Gastrocnemius medialis (tissue), 4 donors: Measurements from ENCODE around the gene RANBP3L. TPM values are rescaled to one million over a fixed set of nuclear protein-coding genes. Genes with fewer than 3 reads are reported as not detected.
A peak's percentile ranks its signal among the peaks of the same experiment; 100 is the strongest.
"Not testable (repeated sequence)": the region's sequence is repeated elsewhere in the genome, so short reads cannot be mapped to it uniquely, and the experiment has no call there.

ENCODE experiments used
- ATAC-seq, 2 donors: fragments of 150-250 bp; one replicate each; pipeline ENCODE4 v1.9.1; 2016
- DNase-seq, 2 donors: peaks; one replicate each; pipeline ENCODE4 v3.0.0-alpha.2; 2019
- H3K27ac ChIP-seq, 4 donors: fragments of 200-600 bp; sonication (generic); 1 replicate in 1 of 4; 2 replicates in 3 of 4; pipeline ENCODE4 v1.5.1; 2016 to 2018; ENCODE audit warnings: mild to moderate bottlenecking in 2 of 4, moderate library complexity in 1 of 4
- H3K27me3 ChIP-seq, 3 donors: fragments of 200-600 bp; sonication (generic) in 2 of 3; 1 replicate in 1 of 3; 2 replicates in 2 of 3; pipeline versions ENCODE4 v1.5.1 to v1.6.0; 2016 to 2019; ENCODE audit warnings: mild to moderate bottlenecking in 1 of 3, moderate library complexity in 1 of 3
- H3K36me3 ChIP-seq, 2 donors: fragments of 200-600 bp; sonication (generic) in 1 of 2; one replicate each; pipeline ENCODE4 v1.5.1; 2017 to 2018
- H3K4me1 ChIP-seq, 2 donors: fragments of 200-600 bp; sonication (generic) in 1 of 2; one replicate each; pipeline ENCODE4 v1.5.1; 2016 to 2017; ENCODE audit warnings: mild to moderate bottlenecking in 2 of 2
- H3K4me3 ChIP-seq, 4 donors: fragments of 200-600 bp; sonication (generic) in 3 of 4; 1 replicate in 1 of 4; 2 replicates in 3 of 4; pipeline ENCODE4 v1.5.1; 2016 to 2019; ENCODE audit warnings: mild to moderate bottlenecking in 2 of 4
- H3K9me3 ChIP-seq, 3 donors: fragments of 200-600 bp; sonication (generic) in 2 of 3; 1 replicate in 1 of 3; 2 replicates in 2 of 3; pipeline ENCODE4 v1.5.1; 2016 to 2019
- CTCF ChIP-seq, 5 experiments: fragments of 450-650 bp in 3 of 5; fragments of 200-600 bp in 2 of 5; sonication (generic) in 2 of 5; IDR thresholded peaks in 4 of 5; conservative IDR thresholded peaks in 1 of 5; 1 replicate in 4 of 5; 2 replicates in 1 of 5; pipeline ENCODE4 v1.5.1; 2016 to 2019; ENCODE audit warnings: antibody characterized with exemption in 5 of 5, mild to moderate bottlenecking in 3 of 5, moderate library complexity in 3 of 5
- POLR2A ChIP-seq, 2 donors: fragments of 450-650 bp; IDR thresholded peaks; one replicate each; pipeline ENCODE4 v1.6.1; 2017; ENCODE audit warnings: antibody characterized with exemption in 2 of 2, mild to moderate bottlenecking in 2 of 2, moderate library complexity in 2 of 2
- in situ Hi-C, 4 donors: fragments of 200-750 bp; cut with MboI; loops; one replicate each; pipeline versions ENCODE4 v1.15.0 to v1.8.0; 2017; ENCODE audit warnings: low sequenced_read_pairs in 4 of 4
- intact Hi-C: fragments of 100-400 bp; cut with DNase I; formaldehyde crosslinking; loops from one replicate; pipeline ENCODE4 v1.15.1; 2023; ENCODE audit warnings: low total_unique reads
- total RNA-seq, 4 donors: library from RNA; depleted of rRNA; stranded (reverse); fragments of >200 nt; gene quantifications; one replicate each; pipeline versions ENCODE4 v1.1.0 to v1.2.3, GENCODE V29; 2016

Gene RANBP3L
- total RNA-seq, 4 donors from 2014 or later = 0.82 to 2.5 (median 1.2) TPM

GRCh38 chr5:36285837-36286615, 15.7 kb downstream of the RANBP3L start:
- DNase-seq (no peak), ATAC-seq (no peak)
- Histone ChIP-seq H3K9me3 (no peaks in the 10 kb centered on the region), H3K4me3 (no peak overlapping the region), H3K27me3 (no peaks in the 10 kb centered on the region), H3K27ac (no peak overlapping the region), H3K4me1 (no peaks in the 10 kb centered on the region), H3K36me3 (no peaks in the 10 kb centered on the region)
- intact Hi-C loops = no loop called here
- in situ Hi-C loops = no loop called here
- TF ChIP-seq CTCF (IDR thresholded peaks at IDR 0.05 in 4 of 5, conservative IDR thresholded peaks at IDR 0.05 in 1 of 5) (no peak), POLR2A (IDR thresholded peaks at IDR 0.05) (no peak)

- DNase-seq, H3K9me3 ChIP-seq, H3K27me3 ChIP-seq, in situ Hi-C loops, H3K4me1 ChIP-seq, H3K36me3 ChIP-seq, H3K4me3 ChIP-seq, ATAC-seq, intact Hi-C loops, H3K27ac ChIP-seq: not testable (repeated sequence)
These were observed 17.9 kb downstream of the RANBP3L start for GRCh38 chr5:36283775-36284174.

- no peaks in the 10 kb centered on the region for H3K27me3 ChIP-seq
- peaks cover 4 to 6% of the 10 kb centered on the region in 2 donors for H3K4me1 ChIP-seq
- TF ChIP-seq CTCF (IDR thresholded peaks at IDR 0.05 in 4 of 5, conservative IDR thresholded peaks at IDR 0.05 in 1 of 5) = no peak
- TF ChIP-seq POLR2A (IDR thresholded peaks at IDR 0.05) = no peak
- H3K36me3 ChIP-seq = no peaks in the 10 kb centered on the region
- DNase-seq (no peak), ATAC-seq (no peak)
- no peak overlapping the region for H3K4me3 ChIP-seq
- H3K27ac ChIP-seq = no peak overlapping the region
- in situ Hi-C loops (no loop called here), intact Hi-C loops (no loop called here)
- no peaks in the 10 kb centered on the region for H3K9me3 ChIP-seq
These were observed 20.1 kb downstream of the RANBP3L start for GRCh38 chr5:36281626-36282025.

- Histone ChIP-seq H3K36me3 (no peaks in the 10 kb centered on the region), H3K9me3 (no peaks in the 10 kb centered on the region), H3K4me1 (peaks cover 7 to 12% of the 10 kb centered on the region in 2 donors), H3K27me3 (no peaks in the 10 kb centered on the region), H3K4me3 (no peak overlapping the region), H3K27ac (peak overlapping the region in 1 of 4 donors; percentile 5)
- ATAC-seq (no peak), DNase-seq (no peak)
- TF ChIP-seq CTCF (IDR thresholded peaks at IDR 0.05 in 4 of 5, conservative IDR thresholded peaks at IDR 0.05 in 1 of 5) (no peak), POLR2A (IDR thresholded peaks at IDR 0.05) (no peak)
- in situ Hi-C loops (no loop called here), intact Hi-C loops (no loop called here)
These were observed 22.5 kb downstream of the RANBP3L start for GRCh38 chr5:36279054-36279698.

GRCh38 chr5:36277521-36278176, 24.1 kb downstream of the RANBP3L start:
- TF ChIP-seq POLR2A (IDR thresholded peaks at IDR 0.05) = no peak
- no peak for TF ChIP-seq CTCF (IDR thresholded peaks at IDR 0.05 in 4 of 5, conservative IDR thresholded peaks at IDR 0.05 in 1 of 5)
- Histone ChIP-seq H3K4me1 (peaks cover 7 to 12% of the 10 kb centered on the region in 2 donors), H3K4me3 (no peak overlapping the region), H3K9me3 (no peaks in the 10 kb centered on the region), H3K27ac (no peak overlapping the region), H3K27me3 (no peaks in the 10 kb centered on the region), H3K36me3 (no peaks in the 10 kb centered on the region)
- DNase-seq (no peak), ATAC-seq (no peak)
- in situ Hi-C loops (no loop called here), intact Hi-C loops (no loop called here)
